Stimulated activated CD4-positive, alpha-beta T cell treated with anti-CD3 and anti-CD28 coated beads, Interleukin-4, amount 100 ng/mL, for 48 hours (primary cell): ENCODE measurements around the gene GCNT2.
"Not testable (repeated sequence)": the region's sequence is repeated elsewhere in the genome, so short reads cannot be mapped to it uniquely, and the experiment has no call there.

Experiments
- DNase-seq, 2 donors: peaks; one replicate each; pipeline ENCODE4 v3.0.0-alpha.2; 2020; ENCODE audit warnings: low read depth in 2 of 2

Gene GCNT2

DNA sequence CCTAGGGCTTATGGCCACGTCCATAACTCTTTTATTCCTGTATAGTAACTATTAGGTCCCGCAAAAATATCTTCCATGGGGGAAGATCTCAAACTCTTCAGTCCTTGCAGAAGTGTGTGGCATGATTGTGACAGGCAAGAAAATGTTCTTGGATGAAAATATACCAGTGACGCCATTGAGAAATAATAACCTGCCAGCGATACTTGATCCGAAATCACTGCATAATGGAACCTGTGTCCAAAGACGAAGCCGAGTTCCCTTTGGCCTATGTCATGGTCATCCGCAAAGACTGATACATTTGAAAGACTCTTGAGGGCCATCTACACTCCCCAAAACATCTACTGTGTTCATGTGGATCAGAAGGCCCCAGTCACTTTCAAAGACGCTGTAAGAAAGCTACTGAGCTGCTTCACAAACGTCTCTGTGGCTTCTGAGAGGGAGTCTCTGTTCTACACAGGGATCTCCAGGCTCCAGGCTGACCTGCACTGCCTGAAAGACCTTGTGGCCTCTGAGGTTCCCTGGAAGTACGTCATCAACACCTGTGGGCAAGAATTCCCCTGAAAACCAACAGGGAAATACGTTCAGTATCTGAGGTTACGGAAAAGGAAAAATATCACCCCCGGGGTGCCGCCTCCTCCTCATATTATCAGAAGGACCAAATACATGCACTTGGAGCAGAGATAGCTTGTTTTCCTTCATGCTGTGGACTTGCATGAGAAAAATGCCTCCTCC, 6.9 kb upstream of the GCNT2 start:
- no peak for DNase-seq

DNA sequence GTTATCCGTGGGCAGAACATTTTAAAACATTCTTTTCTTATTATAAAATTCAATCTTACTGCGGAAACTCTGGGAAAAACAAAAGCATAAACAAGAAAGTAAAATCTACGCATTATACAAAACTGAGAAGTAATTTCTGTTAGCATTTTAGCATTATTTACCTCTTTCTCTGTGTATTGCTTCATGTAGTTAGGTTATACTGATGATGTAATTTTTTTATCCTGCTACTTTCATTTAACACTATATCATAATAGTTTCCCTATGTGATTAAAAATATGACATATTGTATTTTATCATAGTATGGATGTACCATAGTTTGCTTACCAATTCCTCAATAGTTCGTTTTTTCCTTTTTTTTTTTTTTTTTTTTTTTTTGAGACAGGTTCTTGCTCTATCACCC, 4.2 kb upstream of the GCNT2 start:
- no peak for DNase-seq

DNA sequence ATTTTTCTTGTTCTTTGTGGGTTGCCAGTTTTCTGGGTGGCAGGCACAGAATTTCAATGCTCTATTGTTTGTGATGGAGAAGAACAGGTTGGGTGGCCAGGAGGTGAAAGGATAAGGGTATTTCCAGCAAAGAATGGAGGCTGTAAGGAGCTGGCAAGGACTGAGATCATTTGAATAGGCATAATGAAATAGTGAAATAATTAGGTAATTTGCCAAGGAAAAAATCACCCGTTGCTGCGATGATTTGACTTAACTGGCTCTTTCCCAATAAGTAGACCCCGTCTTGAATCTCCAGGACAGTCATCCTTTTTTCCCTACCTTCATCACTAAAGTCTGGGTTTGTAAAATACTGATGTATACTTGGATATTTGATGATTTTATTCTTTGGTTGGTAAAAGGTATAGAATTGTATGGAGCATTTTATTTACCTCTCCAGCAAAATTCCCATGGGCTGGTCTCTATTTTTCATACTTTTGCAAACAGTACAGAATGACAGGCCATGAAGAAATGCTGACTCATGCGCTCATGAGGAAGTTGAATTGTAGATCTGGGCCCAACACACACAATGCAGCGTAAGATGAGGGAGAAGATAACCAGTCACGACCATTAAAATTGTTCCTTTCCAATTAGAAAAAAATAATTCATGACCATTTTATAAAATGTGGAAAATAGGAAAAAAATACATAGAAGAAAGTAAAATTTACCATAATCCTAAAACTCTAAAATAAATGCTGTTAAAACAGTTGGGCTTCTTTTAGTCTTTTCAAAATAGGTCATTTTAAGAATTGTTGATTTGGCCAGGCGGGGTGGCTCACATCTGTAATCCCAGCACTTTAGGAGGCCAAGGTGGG, 2.4 kb upstream of the GCNT2 start:
- no peak for DNase-seq

DNA sequence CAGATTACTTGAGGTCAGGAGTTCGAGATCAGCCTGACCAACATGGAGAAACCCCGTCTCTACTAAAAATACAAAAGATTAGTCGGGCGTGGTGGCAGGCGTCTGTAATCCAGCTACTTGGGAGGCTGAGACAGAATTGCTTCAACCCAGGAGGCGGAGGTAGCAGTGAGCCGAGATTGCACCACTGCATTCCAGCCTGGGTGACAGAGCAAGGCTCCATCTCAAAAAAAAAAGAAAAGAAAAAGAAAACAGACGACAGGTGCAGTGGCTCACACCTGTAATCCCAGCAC, 1.8 kb upstream of the GCNT2 start:
- not testable (repeated sequence) for DNase-seq

DNA sequence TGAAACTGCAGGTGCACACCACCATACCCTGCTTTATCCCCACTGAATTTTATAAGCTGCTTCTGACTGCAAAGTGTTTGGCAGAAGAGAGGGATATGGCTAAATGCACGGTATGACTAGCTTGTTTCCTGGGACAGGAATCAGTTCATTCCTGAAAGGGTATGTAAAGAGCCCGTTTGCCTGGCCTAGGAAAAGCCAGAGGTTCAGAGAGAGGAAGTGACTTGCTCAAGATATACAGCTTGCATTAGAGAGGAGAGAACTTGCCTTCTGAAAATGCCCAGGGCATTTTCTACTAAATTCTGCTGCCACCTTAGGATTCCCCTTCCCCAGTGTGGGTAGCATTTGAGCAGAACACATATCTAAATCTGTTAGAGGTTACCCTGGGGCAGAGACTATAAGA, 683 bp upstream of the GCNT2 start:
- DNase-seq: no peak

DNA sequence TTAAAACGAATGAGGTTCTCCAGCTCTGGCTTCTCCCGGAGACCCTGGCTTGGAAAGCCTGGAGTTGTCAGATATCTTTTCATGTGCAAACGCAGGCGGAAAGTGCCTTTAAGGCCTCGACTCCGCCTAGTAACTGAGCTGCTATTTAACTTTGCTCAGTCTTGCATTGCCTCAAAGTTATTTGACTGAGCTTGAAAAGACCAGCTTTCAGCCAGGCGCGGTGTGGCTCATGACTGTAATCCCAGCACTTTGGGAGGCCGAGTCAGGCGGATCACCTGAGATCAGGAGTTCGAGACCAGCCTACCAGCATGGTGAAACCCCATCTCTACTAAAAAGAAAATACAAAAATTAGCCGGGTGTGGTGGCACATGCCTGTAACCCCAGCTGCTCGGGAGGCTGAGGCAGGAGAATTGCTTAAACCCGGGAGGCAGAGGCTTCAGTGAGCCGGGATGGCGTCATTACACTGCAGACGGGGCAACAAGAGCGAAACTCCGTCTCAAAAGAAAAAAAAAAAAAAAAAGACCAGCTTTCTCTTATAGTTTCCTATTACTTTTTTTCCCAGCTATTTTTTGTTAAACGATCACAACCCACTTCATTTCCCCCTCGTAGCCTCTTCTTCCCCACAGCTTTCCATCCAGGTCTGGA, 1.9 kb downstream of the GCNT2 start:
- no peak for DNase-seq

DNA sequence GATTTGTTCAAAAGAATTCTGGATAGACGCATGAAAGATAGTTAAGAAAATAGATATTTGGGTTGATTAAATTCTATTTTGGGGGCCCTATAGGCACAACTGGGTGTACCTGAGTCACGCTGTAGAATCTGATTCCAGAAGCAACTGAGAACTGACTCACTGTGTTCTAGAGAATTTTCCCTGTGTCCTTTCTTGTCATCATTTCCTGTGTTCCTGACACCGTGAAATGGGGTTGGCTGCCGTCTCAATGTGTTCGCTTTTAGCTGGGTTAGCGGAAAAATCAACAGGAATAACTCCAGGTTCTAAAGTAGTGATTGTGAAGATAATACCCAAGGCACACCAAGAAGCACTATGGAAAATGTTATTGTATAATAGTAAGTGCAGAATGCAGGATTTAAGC, 5.0 kb downstream of the GCNT2 start:
- no peak for DNase-seq

DNA sequence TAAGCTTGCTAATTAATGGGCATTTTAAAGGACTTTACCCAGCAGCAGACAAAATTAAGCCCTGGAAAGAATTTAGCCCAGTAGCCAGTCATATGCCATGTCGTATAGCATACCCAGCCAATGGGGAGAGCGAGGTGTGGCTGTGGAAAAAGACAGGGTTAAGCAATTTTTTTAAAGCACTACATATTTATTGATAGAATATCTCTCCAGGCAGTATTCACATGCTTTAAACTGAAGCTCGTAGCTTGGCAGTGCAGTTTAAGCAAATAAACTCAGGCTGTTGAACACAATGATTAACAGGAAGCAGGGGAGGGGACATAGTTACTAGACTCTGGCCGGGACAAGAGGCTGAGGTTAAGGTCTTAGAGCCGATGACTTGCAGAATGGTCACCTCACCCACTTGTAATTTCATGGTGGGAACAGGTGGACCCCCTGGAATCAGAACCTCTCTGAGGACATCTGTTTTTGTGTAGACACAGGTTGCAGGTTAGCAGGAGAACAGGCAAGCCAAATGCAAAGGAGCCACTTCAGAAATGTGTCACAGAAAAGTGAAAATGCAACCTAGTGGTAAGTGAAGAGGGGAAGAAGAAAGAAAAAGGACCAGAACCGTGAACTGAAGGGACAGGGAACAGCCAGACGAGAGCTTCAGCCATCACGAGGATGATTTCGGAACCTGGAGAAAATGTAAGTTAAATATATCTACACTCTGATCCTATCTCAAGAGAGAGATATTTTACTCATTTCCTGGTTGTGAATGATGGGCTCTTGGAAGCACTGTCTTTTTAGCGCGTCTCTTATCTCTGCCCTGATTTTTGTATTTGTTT, 7.2 kb downstream of the GCNT2 start:
- DNase-seq: no peak

DNA sequence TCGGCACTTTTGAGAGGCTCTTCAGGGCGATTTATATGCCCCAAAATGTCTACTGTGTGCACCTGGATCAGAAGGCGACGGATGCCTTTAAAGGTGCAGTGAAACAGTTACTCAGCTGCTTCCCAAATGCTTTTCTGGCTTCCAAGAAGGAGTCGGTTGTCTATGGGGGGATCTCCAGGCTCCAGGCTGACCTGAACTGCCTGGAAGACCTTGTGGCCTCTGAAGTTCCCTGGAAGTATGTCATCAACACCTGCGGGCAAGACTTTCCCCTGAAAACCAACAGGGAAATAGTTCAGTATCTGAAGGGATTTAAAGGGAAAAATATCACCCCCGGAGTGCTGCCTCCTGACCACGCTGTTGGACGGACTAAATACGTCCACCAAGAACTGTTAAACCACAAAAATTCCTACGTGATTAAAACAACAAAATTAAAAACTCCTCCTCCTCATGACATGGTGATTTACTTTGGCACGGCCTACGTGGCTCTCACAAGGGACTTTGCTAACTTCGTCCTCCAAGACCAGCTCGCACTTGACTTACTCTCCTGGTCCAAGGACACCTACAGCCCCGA, 8.2 kb downstream of the GCNT2 start:
- no peak for DNase-seq

DNA sequence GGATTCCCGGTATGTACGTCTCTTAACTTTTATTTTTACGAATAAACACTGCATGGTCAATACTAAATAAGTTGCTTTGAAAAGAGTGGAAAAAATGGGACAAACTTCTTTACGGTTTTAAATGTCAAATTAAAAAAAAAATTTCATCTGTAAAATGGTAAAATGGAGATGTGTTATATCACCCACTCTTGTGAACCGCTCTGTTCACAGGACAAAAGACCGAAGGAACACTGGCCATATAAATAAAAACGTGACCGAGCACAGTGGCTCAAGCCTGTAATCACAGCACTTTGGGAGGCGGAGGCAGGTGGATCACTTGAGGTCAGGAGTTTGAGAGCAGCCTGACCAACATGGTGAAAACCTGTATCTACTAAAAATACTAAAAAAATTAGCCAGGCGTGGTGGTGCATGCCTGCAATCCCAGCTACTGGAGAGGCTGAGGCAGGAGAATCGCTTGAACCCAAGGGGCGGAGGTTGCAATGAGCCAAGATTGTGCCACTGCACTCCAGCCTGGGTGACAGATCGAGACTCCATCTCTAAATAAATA, 8.8 kb downstream of the GCNT2 start:
- not testable (repeated sequence) for DNase-seq

DNA sequence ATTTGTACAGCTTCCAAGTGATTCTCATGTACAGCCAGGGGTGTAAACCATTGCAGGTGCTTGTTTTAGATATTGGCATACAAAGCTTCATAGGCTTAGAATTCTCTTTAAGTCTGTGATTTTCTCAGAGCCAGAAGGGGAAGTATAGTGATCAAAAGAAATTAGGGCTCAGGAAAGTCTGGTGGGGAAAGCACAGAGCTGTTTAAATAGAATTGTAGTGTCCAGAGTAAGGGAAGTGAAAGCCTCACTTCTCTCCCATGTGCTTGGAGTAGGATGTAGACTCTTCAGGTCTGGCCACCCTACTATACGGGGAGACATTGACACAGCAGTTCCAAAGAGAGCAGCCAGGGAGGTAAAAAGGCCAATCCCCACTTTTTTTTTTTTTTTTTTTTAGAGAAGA, 10.4 kb downstream of the GCNT2 start:
- DNase-seq: no peak

DNA sequence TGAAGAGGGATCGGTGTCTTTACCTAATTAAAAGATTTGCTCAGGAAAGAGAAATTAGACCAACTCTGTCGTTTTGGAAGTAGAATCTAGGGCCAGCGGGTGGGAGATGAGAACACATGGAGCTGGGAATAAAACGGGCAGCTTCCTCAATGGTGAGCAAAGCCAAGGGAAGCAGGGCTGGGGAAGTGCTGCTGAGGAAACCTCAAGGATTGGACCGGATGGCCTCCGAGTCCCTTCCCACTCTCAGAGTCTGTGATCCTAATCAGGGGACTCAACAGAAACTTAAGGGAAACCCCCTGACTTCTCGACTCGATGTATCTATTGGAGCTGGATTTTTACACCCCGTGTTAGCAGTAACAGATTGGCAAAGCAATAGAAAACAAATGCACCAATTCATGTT, 10.8 kb downstream of the GCNT2 start:
- no peak for DNase-seq

DNA sequence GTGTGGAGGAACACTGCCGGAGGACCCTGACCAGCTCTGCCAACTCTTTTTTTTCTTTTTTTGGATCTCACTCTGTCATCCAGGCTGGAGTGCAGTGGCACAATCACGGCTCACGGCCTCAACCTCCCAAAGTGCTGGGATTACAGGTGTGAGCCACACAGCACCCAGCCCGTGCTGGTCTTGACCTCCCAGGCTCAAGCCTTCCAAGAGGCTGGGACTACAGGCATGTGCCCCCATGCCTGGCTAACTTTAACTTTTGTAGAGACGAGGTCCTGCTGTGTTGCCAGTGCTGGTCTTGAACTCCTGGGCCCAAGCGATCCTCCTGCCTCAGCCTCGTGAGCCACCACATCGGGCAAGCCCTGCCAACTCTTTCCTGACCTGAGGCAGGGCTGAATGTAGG, 11.2 kb downstream of the GCNT2 start:
- no peak for DNase-seq

DNA sequence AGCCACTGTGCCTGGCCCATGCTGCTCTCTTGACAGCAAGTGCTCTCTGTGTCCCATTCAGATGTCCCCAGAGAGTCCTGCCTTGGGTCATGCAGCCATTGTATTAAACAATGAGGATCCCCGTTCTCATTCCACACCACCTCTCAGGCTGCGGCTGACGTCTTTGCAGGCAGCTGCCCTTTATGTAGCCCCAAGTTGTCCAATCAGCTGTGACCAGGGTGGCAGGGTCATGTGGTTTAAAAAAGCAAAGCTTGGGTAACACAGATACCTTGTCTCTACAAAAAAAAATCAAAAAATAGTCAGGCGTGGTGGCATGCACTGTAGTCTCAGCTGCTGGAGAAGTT, 13.2 kb downstream of the GCNT2 start:
- DNase-seq: no peak

DNA sequence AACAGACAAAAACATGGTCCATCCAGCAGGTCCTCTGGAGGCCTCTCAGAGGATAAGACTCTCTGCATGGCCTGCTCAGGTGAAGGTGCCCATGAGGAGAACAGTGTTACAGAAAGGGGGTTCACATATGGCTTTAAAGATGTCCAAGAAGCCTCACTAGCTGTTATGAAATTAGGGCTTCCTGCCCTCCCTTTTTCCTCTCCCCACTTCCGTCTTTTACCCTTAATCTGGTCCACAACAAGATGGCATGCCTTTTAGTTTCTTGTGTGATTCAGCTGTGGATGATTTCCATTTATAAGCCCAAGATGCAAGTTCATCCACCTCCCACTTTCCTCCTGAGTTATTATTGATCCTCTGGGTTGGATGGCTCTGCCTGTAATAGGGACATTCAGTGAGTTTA, 14.0 kb downstream of the GCNT2 start:
- no peak for DNase-seq

DNA sequence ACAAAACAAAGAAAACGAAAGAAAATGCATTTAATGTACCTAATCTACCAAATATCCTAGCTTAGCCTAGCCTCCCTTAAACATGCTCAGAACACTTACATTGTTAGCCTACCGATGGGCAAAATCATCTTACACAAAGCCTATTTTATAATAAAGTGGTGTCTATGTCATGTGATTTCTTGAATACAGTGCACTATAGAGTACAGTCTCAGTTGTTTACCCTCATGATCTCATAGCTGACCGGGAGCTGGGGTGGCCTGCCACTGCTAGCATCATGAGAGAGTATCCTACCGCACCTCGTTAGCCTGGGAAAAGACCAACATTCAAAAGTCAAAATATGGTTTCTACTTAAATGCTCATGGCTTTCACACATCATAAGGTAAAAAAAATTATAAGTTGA, 16.6 kb downstream of the GCNT2 start:
- no peak for DNase-seq

DNA sequence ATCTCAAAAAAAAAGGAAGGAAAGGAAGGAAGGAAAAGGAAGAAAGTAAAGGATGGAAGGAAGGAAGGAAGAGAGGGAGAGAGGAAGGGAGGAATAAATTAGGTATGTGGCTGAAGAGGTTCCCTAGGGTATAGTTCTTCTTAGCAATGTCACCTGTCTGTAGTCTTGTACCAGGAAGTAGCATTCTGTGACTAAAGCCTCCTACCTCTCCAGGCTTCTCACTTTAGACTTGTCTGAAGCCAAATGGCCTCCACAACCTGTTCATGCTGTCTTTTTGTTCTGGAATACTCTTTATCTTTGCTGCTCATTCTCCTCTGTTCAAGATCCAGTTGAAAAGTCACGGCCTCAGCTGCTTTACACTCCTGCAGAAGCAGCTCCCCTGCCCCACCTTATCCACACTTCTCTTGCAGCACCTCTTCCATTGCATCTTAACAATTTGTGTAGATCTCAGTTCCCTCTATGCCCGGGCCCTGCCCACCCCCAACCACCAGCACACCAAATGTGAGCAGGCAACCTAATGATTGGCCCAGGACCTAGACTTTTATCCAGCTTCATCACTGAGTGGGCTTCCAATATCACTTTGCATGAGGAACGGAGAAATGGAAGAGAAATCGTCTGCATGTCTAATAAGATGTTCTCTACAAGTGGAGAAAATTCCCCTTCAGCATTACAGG, 19.1 kb downstream of the GCNT2 start:
- DNase-seq: no peak

DNA sequence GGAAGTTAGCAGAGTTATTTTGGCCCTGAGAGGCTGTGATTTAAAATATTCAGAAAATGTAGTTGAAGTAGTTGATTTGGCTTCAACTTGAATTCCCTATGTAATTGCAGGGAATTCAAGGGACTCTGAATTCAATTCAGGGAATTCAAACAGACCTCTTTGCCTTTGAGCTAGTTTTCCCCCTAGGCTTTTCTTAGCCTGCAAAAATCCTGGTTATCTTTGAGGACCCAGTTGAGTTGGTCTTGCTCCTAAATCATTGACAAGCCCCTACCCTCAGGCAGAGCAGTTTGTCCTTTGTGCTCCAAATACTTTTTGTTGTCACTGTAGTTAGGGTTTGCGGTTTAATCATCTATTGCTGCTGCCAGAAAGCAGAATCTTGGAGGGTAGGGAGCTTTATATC, 20.4 kb downstream of the GCNT2 start:
- DNase-seq: no peak

DNA sequence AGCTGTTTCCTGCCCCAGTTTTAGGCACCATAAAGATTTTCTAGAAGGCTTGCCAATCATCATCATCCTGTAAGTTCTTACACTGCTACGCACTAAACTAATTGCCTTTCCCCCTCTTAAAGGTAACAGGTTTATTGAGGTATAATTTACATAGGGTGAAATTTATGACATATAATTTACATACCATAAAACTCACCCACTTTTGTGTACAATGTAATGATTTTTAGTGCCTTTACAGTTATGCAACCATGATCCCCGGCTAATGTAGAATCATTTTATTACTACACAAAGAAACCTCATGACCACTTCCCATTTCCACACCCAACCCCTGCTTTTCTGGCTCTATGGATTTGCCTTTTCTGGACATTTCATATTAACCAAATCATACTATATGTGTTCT, 21.1 kb downstream of the GCNT2 start:
- no peak for DNase-seq

DNA sequence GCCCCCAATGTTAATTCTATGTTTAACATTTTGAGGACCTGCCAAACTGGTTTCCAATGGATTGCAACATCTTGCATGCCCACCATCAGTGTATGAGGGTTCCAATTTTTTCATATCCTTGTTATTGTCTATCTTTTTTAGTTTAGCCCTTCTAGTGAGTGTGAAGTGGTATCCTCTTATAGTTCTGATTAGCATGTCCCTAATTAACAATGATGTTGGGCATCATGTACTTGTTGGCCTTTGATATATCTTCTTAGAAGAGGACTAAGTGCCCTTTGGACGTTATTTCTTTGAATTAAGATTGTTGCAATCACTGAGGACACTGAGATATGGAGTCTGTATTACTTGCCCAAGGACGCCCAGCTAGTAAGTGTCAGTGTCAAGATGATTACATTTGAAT, 22.3 kb downstream of the GCNT2 start:
- no peak for DNase-seq

DNA sequence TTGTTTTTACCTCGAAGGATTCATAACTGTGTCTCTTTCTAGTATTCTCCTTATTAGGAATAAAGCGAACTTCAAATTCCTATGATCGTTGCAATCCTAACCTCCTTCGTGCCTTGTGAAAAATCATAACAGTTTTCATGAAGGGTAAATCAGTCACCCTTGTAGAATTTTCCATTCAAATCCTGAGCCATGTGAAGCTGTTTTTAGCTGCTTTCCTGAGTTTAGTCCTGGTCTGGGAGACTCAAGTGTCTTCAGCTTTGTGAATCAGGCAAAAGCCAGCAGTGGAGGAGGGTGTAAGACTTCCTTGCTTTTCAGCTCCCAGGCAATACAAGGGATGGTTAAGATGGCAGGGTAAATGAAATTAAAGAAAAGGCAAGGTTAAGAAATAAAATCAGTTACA, 24.3 kb downstream of the GCNT2 start:
- DNase-seq: no peak
